GM21526 (cell line): ENCODE data around the gene ASB7.
"Not testable (repeated sequence)": the region's sequence is repeated elsewhere in the genome, so short reads cannot be mapped to it uniquely, and the experiment has no call there.

Experiments used
- ATAC-seq: cut with Tn5 transposase; IDR thresholded peaks from one replicate; pipeline ENCODE4 v1.9.1; 2021; ENCODE audit warnings: moderate library complexity; ENCODE audit not compliant: unreplicated experiment, low FRiP score

The ASB7 gene

GRCh38 chr15:100645671-100646070 is 43.3 kb downstream of the ASB7 start:
- ATAC-seq, result no peak

- ATAC-seq, result no peak
These were observed 46.6 kb downstream of the ASB7 start for GRCh38 chr15:100648951-100649350.

GRCh38 chr15:100650685-100651084 is 48.3 kb downstream of the ASB7 start:
- ATAC-seq, result no peak

- ATAC-seq, result no peak
These were observed 48.9 kb downstream of the ASB7 start for GRCh38 chr15:100651253-100651652.

- ATAC-seq, result no peak
These were observed 49.7 kb downstream of the ASB7 start for GRCh38 chr15:100652116-100652515.

- no peak for ATAC-seq
These were observed 51.2 kb downstream of the ASB7 start for GRCh38 chr15:100653608-100654007.

- ATAC-seq, result no peak
These were observed 56.5 kb downstream of the ASB7 start for GRCh38 chr15:100658895-100659294.

- ATAC-seq, result no peak
These were observed 58.8 kb downstream of the ASB7 start for GRCh38 chr15:100661156-100661555.

- no peak for ATAC-seq
These were observed 60.9 kb downstream of the ASB7 start for GRCh38 chr15:100663086-100663914.

GRCh38 chr15:100663915-100664281 is 61.5 kb downstream of the ASB7 start:
- ATAC-seq, result no peak

GRCh38 chr15:100665570-100665969 is 63.2 kb downstream of the ASB7 start:
- ATAC-seq, result no peak

- ATAC-seq, result no peak
These were observed 65.3 kb downstream of the ASB7 start for GRCh38 chr15:100667405-100668347.

GRCh38 chr15:100668348-100668745 is 66.0 kb downstream of the ASB7 start:
- no peak for ATAC-seq

GRCh38 chr15:100669260-100669659 is 66.9 kb downstream of the ASB7 start:
- no peak for ATAC-seq

- ATAC-seq, result no peak
These were observed 68.2 kb downstream of the ASB7 start for GRCh38 chr15:100670505-100671021.

- ATAC-seq, result no peak
These were observed 68.8 kb downstream of the ASB7 start for GRCh38 chr15:100671124-100671680.

GRCh38 chr15:100671858-100672543 is 69.6 kb downstream of the ASB7 start:
- ATAC-seq, result no peak

GRCh38 chr15:100672959-100673358 is 70.6 kb downstream of the ASB7 start:
- no peak for ATAC-seq

GRCh38 chr15:100679151-100679550 is 76.8 kb downstream of the ASB7 start:
- ATAC-seq, result not testable (repeated sequence)

GRCh38 chr15:100680726-100681125 is 78.3 kb downstream of the ASB7 start:
- no peak for ATAC-seq
